ENCODE data around the gene PPIA.
"Not testable (repeated sequence)": the region's sequence is repeated elsewhere in the genome, so short reads cannot be mapped to it uniquely, and the experiment has no call there.

The PPIA gene

GRCh38 chr7:44819292-44819691 is 22.8 kb downstream of the PPIA start:
- Histone ChIP-seq H3K4me1 (ENCODE audit: control insufficient read depth in 5 of 5, insufficient read depth in 5 of 5, low read length in 5 of 5) (no peaks in the 10 kb centered on the region), H3K9me3 (ENCODE audit: control insufficient read depth in 5 of 5, low read length in 5 of 5) (no peaks in the 10 kb centered on the region), H3K27me3 (ENCODE audit: control insufficient read depth in 5 of 5, insufficient read depth in 4 of 5, low read length in 5 of 5) (no peaks in the 10 kb centered on the region), H3K4me3 (ENCODE audit: low read depth in 1 of 5, low read length in 5 of 5) (no peak overlapping the region), H3K27ac (ENCODE audit: low read depth, low read length) (no peak overlapping the region), H3K9ac (ENCODE audit: low read length in 5 of 5) (no peak overlapping the region), H3K36me3 (ENCODE audit: control insufficient read depth in 5 of 5, insufficient read depth in 5 of 5, low read length in 5 of 5) (no peaks in the 10 kb centered on the region)

- H3K9ac ChIP-seq (ENCODE audit: low read length in 5 of 5), result no peak overlapping the region
- no peaks in the 10 kb centered on the region for H3K4me1 ChIP-seq (ENCODE audit: control insufficient read depth in 5 of 5, insufficient read depth in 5 of 5, low read length in 5 of 5)
- no peaks in the 10 kb centered on the region for H3K27me3 ChIP-seq (ENCODE audit: control insufficient read depth in 5 of 5, insufficient read depth in 4 of 5, low read length in 5 of 5)
- peaks cover 5 to 20% (median 12%) of the 10 kb centered on the region in 5 donors for H3K36me3 ChIP-seq (ENCODE audit: control insufficient read depth in 5 of 5, insufficient read depth in 5 of 5, low read length in 5 of 5)
- no peak overlapping the region for H3K27ac ChIP-seq (ENCODE audit: low read depth, low read length)
- H3K4me3 ChIP-seq (ENCODE audit: low read depth in 1 of 5, low read length in 5 of 5), result no peak overlapping the region
- H3K9me3 ChIP-seq (ENCODE audit: control insufficient read depth in 5 of 5, low read length in 5 of 5), result no peaks in the 10 kb centered on the region
Measured at GRCh38 chr7:44823255-44823781, 26.8 kb downstream of the PPIA start.

- Histone ChIP-seq H3K9ac (ENCODE audit: low read length in 5 of 5) (no peak overlapping the region), H3K4me1 (ENCODE audit: control insufficient read depth in 5 of 5, insufficient read depth in 5 of 5, low read length in 5 of 5) (no peaks in the 10 kb centered on the region), H3K27me3 (ENCODE audit: control insufficient read depth in 5 of 5, insufficient read depth in 4 of 5, low read length in 5 of 5) (no peaks in the 10 kb centered on the region), H3K4me3 (ENCODE audit: low read depth in 1 of 5, low read length in 5 of 5) (no peak overlapping the region), H3K27ac (ENCODE audit: low read depth, low read length) (no peak overlapping the region), H3K36me3 (ENCODE audit: control insufficient read depth in 5 of 5, insufficient read depth in 5 of 5, low read length in 5 of 5) (peaks cover 19 to 35% (median 28%) of the 10 kb centered on the region in 5 donors), H3K9me3 (ENCODE audit: control insufficient read depth in 5 of 5, low read length in 5 of 5) (no peaks in the 10 kb centered on the region)
Measured at GRCh38 chr7:44824894-44825526, 28.5 kb downstream of the PPIA start.

- peaks cover 24 to 58% (median 42%) of the 10 kb centered on the region in 5 donors for H3K36me3 ChIP-seq (ENCODE audit: control insufficient read depth in 5 of 5, insufficient read depth in 5 of 5, low read length in 5 of 5)
- no peaks in the 10 kb centered on the region for H3K9me3 ChIP-seq (ENCODE audit: control insufficient read depth in 5 of 5, low read length in 5 of 5)
- H3K4me3 ChIP-seq (ENCODE audit: low read depth in 1 of 5, low read length in 5 of 5), result no peak overlapping the region
- no peak overlapping the region for H3K27ac ChIP-seq (ENCODE audit: low read depth, low read length)
- H3K9ac ChIP-seq (ENCODE audit: low read length in 5 of 5), result no peak overlapping the region
- no peaks in the 10 kb centered on the region for H3K27me3 ChIP-seq (ENCODE audit: control insufficient read depth in 5 of 5, insufficient read depth in 4 of 5, low read length in 5 of 5)
- H3K4me1 ChIP-seq (ENCODE audit: control insufficient read depth in 5 of 5, insufficient read depth in 5 of 5, low read length in 5 of 5), result no peaks in the 10 kb centered on the region
Measured at GRCh38 chr7:44827567-44827966, 31.1 kb downstream of the PPIA start.

- no peaks in the 10 kb centered on the region for H3K9me3 ChIP-seq (ENCODE audit: control insufficient read depth in 5 of 5, low read length in 5 of 5)
- H3K4me1 ChIP-seq (ENCODE audit: control insufficient read depth in 5 of 5, insufficient read depth in 5 of 5, low read length in 5 of 5), result peaks cover 0 to 20% (median 14%) of the 10 kb centered on the region in 5 donors
- H3K9ac ChIP-seq (ENCODE audit: low read length in 5 of 5), result peak overlapping the region in 1 of 5 donors; percentile 39
- no peak overlapping the region for H3K4me3 ChIP-seq (ENCODE audit: low read depth in 1 of 5, low read length in 5 of 5)
- peaks cover 16 to 40% (median 32%) of the 10 kb centered on the region in 5 donors for H3K36me3 ChIP-seq (ENCODE audit: control insufficient read depth in 5 of 5, insufficient read depth in 5 of 5, low read length in 5 of 5)
- no peak overlapping the region for H3K27ac ChIP-seq (ENCODE audit: low read depth, low read length)
- no peaks in the 10 kb centered on the region for H3K27me3 ChIP-seq (ENCODE audit: control insufficient read depth in 5 of 5, insufficient read depth in 4 of 5, low read length in 5 of 5)
Measured at GRCh38 chr7:44838751-44839150, 42.3 kb downstream of the PPIA start.

- H3K9ac ChIP-seq (ENCODE audit: low read length in 5 of 5); H3K9me3 ChIP-seq (ENCODE audit: control insufficient read depth in 5 of 5, low read length in 5 of 5); H3K4me3 ChIP-seq (ENCODE audit: low read depth in 1 of 5, low read length in 5 of 5); H3K27me3 ChIP-seq (ENCODE audit: control insufficient read depth in 5 of 5, insufficient read depth in 4 of 5, low read length in 5 of 5): not testable (repeated sequence)
- Histone ChIP-seq H3K27ac (ENCODE audit: low read depth, low read length) (peak overlapping the region; percentile 3), H3K36me3 (ENCODE audit: control insufficient read depth in 5 of 5, insufficient read depth in 5 of 5, low read length in 5 of 5) (peaks cover 0 to 19% (median 12%) of the 10 kb centered on the region in 5 donors), H3K4me1 (ENCODE audit: control insufficient read depth in 5 of 5, insufficient read depth in 5 of 5, low read length in 5 of 5) (peaks cover 0 to 44% (median 24%) of the 10 kb centered on the region in 5 donors)
Measured at GRCh38 chr7:44842675-44843074, 46.2 kb downstream of the PPIA start.

GRCh38 chr7:44843440-44843839 is 47.0 kb downstream of the PPIA start:
- H3K27ac ChIP-seq (ENCODE audit: low read depth, low read length); H3K4me3 ChIP-seq (ENCODE audit: low read depth in 1 of 5, low read length in 5 of 5); H3K27me3 ChIP-seq (ENCODE audit: control insufficient read depth in 5 of 5, insufficient read depth in 4 of 5, low read length in 5 of 5); H3K9me3 ChIP-seq (ENCODE audit: control insufficient read depth in 5 of 5, low read length in 5 of 5); H3K9ac ChIP-seq (ENCODE audit: low read length in 5 of 5): not testable (repeated sequence)
- H3K36me3 ChIP-seq (ENCODE audit: control insufficient read depth in 5 of 5, insufficient read depth in 5 of 5, low read length in 5 of 5), result peaks cover 0 to 18% (median 12%) of the 10 kb centered on the region in 5 donors
- H3K4me1 ChIP-seq (ENCODE audit: control insufficient read depth in 5 of 5, insufficient read depth in 5 of 5, low read length in 5 of 5), result peaks cover 0 to 44% (median 23%) of the 10 kb centered on the region in 5 donors

- no peak overlapping the region for H3K4me3 ChIP-seq (ENCODE audit: low read depth in 1 of 5, low read length in 5 of 5)
- peaks cover 0 to 6% (median 4%) of the 10 kb centered on the region in 5 donors for H3K36me3 ChIP-seq (ENCODE audit: control insufficient read depth in 5 of 5, insufficient read depth in 5 of 5, low read length in 5 of 5)
- no peaks in the 10 kb centered on the region for H3K27me3 ChIP-seq (ENCODE audit: control insufficient read depth in 5 of 5, insufficient read depth in 4 of 5, low read length in 5 of 5)
- no peaks in the 10 kb centered on the region for H3K9me3 ChIP-seq (ENCODE audit: control insufficient read depth in 5 of 5, low read length in 5 of 5)
- H3K4me1 ChIP-seq (ENCODE audit: control insufficient read depth in 5 of 5, insufficient read depth in 5 of 5, low read length in 5 of 5), result peaks cover 0 to 46% (median 27%) of the 10 kb centered on the region in 5 donors
- peak overlapping the region in 2 of 5 donors; percentile 8 to 32 for H3K9ac ChIP-seq (ENCODE audit: low read length in 5 of 5)
- no peak overlapping the region for H3K27ac ChIP-seq (ENCODE audit: low read depth, low read length)
Measured at GRCh38 chr7:44845451-44845850, 49.0 kb downstream of the PPIA start.

- Histone ChIP-seq H3K27ac (ENCODE audit: low read depth, low read length) (peak overlapping the region; percentile 94), H3K4me3 (ENCODE audit: low read depth in 1 of 5, low read length in 5 of 5) (peak overlapping the region; percentile 75 to 93 (median 77)), H3K4me1 (ENCODE audit: control insufficient read depth in 5 of 5, insufficient read depth in 5 of 5, low read length in 5 of 5) (peaks cover 0 to 45% (median 27%) of the 10 kb centered on the region in 5 donors), H3K9ac (ENCODE audit: low read length in 5 of 5) (peak overlapping the region in 4 of 5 donors; percentile 83 to 88 (median 85))
- H3K9me3 ChIP-seq (ENCODE audit: control insufficient read depth in 5 of 5, low read length in 5 of 5); H3K27me3 ChIP-seq (ENCODE audit: control insufficient read depth in 5 of 5, insufficient read depth in 4 of 5, low read length in 5 of 5); H3K36me3 ChIP-seq (ENCODE audit: control insufficient read depth in 5 of 5, insufficient read depth in 5 of 5, low read length in 5 of 5): not testable (repeated sequence)
Measured at GRCh38 chr7:44846390-44846789, 49.9 kb downstream of the PPIA start.

- Histone ChIP-seq H3K4me3 (ENCODE audit: low read depth in 1 of 5, low read length in 5 of 5) (peak overlapping the region; percentile 75 to 93 (median 77)), H3K27ac (ENCODE audit: low read depth, low read length) (peak overlapping the region; percentile 94), H3K9me3 (ENCODE audit: control insufficient read depth in 5 of 5, low read length in 5 of 5) (no peaks in the 10 kb centered on the region), H3K36me3 (ENCODE audit: control insufficient read depth in 5 of 5, insufficient read depth in 5 of 5, low read length in 5 of 5) (no peaks in the 10 kb centered on the region), H3K9ac (ENCODE audit: low read length in 5 of 5) (peak overlapping the region; percentile 83 to 95 (median 85)), H3K4me1 (ENCODE audit: control insufficient read depth in 5 of 5, insufficient read depth in 5 of 5, low read length in 5 of 5) (peaks cover 0 to 39% (median 26%) of the 10 kb centered on the region in 5 donors), H3K27me3 (ENCODE audit: control insufficient read depth in 5 of 5, insufficient read depth in 4 of 5, low read length in 5 of 5) (no peaks in the 10 kb centered on the region)
Measured at GRCh38 chr7:44846816-44847508, 50.5 kb downstream of the PPIA start.
